ENCODE results near the gene GOLGA6C.

Gene GOLGA6C

DNA sequence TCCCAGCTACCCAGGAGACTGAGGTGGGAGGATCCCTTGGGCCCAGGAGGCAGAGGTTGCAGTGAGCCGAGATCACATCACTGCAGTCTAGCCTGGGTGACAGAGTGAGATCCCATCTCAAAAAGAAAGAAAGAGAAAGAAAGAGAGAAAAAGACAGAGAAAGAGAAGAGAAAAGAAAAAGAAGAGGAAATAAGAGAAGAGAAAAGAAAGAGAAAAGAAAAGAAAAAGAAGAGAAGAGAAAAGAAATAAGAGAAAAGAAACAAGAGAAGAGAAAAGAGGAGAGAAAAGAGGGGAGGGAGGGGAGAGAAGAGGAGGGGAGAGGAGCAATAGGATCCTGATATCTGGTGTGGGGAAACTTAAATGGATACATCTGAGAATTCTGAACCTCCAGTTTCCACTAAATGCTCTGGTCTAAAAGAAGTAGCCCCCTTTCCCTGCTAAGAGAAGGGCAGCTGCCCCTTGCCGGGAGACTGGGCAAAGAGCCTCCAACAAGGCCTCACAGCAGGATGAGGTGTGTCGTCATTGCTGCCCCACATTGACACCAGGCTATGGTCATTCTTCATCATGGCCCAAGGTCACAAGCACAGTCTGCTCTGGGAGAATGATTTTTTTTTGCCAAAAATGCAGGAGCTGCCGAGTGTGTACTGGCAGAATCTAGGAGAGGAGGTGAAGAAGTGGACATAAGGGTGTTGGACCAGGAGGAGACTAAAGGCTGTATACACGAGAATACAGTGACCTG, 56.6 kb downstream of the GOLGA6C start:
- TF ChIP-seq GATA2 (IDR thresholded peaks at IDR 0.05; ENCODE audit: low read depth, low read length) (no peak), GATA3 (IDR thresholded peaks at IDR 0.05; ENCODE audit: low read depth, low read length) (no peak)

Measured in SH-SY5Y (cell line).